HG03097 (cell line): ENCODE results near the gene SLC38A6.

Source experiments
- ATAC-seq: cut with Tn5 transposase; IDR thresholded peaks from one replicate; pipeline ENCODE4 v1.9.1; 2021; ENCODE audit not compliant: unreplicated experiment, low FRiP score

SLC38A6 gene

DNA sequence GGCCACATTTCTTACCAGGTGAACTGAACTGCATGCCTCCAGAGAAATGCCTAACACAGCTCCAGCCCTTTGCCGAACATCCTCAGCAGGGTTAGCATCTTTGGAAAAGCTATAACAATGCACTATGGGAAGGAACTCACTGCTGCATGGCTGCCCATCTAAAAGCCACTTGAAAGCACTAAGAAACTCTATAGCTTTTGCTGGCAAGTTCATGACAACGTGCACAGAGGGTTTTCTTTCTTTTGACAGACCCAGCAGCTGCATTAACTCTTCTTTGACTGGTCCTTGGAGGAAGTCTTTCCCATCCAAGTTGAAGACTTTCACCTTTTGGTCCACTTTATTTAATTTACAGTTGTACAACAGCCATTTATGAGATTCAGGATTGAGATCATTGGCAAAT, 5.5 kb upstream of the SLC38A6 start:
- no peak for ATAC-seq

DNA sequence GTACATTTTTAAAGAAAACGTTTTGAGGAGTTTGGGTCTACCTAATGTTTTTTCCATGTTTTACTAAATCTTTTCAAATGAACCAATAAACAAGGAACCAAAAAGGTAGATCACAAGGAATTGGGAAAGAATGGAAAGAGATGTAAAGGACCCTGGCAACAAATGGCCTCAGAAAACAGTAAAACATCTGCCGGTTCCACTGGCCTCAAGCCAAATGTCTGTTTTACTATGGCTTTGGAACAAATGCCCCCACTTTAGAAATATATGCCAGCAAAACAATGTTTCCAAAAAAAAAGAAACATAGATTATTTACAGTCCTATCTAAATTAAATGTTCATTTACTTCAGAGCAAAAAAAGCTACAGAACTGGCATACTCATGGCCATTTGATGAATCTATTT, 3.2 kb upstream of the SLC38A6 start:
- no peak for ATAC-seq

DNA sequence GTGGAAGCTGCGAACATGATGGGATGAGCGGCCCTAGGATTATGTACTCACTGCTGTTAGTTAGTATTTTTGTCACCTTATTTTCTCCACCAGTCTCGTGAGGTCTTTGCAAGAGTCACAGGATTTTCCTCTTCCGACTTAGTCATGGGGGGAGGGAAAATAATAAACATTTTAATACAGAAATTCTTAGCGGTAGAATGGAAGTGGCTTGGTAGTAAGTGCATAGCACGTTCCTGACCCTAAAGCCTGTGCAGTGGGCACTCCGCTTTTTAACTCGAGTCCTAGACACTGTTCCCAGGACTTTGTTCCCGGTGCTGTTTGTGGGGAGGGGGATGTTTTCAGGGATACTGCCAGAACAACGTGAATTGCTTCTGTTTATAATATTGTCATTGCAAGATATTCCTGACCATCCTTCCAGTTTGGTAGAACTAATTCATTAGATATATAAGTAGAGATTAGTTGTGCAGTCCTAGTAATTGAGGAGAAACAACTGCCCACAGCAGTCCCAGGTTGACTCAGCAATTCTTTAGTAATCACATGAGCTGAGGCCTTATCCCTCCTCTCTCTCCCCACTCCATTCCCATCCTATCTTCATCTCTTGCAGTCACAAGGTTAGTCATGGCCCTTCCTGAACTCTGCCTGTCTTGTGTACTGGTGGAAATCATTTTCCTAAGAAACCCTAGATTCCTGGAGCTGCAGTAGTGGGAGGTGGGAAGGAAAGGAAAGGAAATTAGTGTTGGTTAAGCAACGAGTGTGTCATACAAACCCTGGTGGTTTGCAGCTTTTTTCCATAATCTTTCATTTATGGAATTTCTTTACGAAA, 799 bp downstream of the SLC38A6 start:
- no peak for ATAC-seq

GRCh38 chr14:60984196-60984595, 3.2 kb downstream of the SLC38A6 start:
- ATAC-seq = no peak

DNA sequence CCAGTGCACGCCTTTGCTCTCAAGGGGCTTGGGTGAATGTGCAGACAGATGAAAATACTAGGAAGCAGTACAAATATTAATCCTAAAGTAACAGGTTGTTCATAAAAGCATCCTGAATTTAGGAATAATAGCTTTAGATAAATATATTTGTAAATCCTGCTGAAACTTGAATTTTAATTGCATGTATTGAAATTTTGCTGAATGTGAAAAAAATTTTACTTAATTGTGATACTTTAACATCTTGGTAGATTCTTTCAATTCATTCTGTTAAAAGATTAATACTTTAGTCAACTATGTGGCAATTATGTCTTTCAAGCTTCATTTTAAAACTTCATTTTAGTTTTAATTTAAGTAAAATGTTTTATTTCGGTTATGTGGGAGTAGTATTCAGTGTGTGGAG, 5.5 kb downstream of the SLC38A6 start:
- ATAC-seq = no peak

DNA sequence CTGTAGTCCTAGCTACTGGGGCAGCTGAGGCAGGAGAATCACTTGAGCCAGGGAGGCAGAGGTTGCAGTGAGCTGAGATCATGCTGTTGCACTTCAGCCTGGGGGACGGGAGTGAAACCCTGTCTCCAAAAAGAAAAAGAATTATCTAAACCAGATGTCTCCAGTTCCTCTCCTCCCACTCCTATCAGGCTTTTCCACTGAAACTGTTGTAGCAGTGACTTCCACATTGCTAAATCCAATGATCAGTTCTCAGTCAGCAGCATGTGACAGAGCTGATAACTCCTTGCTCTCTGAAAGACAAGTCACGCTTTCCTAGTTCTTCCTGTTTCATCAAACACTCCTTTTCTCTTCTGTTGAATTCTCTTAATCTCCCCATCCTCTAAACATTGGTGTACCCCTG, 8.6 kb downstream of the SLC38A6 start:
- no peak for ATAC-seq

DNA sequence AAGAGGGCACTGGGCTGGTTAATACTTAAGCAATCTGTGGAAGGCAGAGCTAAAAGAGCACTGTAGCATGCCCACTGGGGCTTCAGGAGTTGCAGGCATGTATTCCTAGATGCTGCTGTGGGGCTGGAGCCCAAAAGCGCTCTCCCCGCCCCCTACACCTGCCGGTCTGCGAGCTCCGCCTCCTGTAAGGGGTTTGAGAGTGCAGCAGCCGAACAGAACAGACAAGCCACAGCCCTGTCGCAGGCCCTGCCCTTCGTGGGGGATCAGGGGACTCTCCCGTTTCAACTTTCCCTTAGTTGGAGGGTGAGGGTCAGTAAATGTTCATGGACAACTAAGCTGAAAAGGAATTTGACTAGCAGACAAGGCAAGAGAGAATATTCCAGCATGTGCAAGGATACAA, 17.6 kb downstream of the SLC38A6 start:
- ATAC-seq = no peak

DNA sequence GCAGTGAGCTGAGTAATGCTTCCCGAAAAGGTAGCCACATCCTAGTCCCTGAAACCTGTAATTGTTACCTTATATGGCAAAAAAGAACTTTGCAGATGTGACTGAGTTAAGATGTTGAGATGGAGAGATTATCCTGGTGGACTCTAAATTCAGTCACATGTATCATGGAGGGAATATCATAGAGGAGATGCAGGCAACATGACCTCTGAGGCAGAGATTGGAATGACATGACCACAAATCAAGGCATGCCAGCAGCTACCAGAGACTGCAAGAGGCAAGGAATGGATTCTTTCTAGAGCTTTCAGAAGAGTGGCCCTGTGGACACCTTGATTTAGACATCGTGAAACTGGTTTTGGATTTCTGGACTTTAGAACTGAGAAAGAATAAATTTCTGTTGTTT, 18.5 kb downstream of the SLC38A6 start:
- ATAC-seq = no peak

DNA sequence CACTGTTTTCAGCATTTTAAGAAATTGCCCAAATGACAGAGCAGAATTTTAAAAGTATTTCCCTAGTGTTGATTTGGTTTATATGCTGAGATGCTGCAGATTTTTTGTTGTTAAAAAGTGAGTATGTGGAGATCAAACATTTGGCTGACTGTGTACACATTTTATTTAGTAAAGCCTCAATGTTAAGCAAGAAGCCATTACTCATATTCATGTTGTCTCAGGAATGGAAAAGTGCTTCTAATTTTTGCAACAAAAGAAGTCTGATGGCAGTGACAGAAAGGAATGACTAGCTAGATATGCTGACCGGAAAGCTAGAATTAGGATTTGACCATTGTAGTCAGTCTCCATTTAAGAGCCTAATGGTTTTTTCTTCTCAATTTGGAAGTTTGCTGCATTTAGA, 22.5 kb downstream of the SLC38A6 start:
- no peak for ATAC-seq

GRCh38 chr14:61019537-61019936, 38.5 kb downstream of the SLC38A6 start:
- no peak for ATAC-seq

GRCh38 chr14:61025251-61026223, 44.5 kb downstream of the SLC38A6 start:
- no peak for ATAC-seq

DNA sequence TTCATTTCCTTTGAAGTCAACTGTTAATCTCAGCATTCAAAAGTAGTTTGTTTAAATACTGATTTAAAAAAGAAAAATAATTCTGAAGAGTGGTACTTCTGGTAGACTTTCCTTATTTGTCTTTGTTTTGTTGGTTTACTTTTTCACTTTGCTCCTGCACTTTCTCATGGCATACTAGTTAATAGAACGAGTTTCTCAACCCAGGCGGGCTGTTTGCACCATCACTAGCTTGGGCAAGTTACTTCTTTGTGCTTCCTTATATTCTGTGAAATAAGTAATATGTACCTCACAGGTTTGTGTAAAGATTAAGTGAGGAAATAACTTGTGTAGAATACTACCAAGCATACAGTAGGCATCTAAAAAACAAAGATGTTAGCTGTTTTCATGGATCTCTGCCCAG, 45.5 kb downstream of the SLC38A6 start:
- no peak for ATAC-seq

- no peak for ATAC-seq
Observed at GRCh38 chr14:61031026-61031425, 50.0 kb downstream of the SLC38A6 start.

DNA sequence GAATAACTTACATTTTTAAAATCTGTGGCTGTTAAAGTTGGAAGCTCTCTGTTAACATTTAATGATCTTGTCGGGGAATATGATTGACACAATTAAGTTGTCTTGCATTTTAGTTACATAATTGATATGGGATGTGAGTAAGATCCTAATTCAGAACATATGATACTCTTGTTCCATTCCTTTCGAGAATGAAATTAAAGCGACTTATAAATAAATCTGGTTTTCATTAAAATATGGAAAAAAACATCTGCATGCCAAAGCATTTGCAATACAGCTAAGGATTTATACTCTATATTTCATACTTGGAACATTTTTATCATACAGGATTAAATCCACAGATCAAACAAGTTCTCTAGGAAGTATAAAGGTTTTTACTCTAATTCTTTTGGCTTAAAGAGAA, 52.0 kb downstream of the SLC38A6 start:
- no peak for ATAC-seq

DNA sequence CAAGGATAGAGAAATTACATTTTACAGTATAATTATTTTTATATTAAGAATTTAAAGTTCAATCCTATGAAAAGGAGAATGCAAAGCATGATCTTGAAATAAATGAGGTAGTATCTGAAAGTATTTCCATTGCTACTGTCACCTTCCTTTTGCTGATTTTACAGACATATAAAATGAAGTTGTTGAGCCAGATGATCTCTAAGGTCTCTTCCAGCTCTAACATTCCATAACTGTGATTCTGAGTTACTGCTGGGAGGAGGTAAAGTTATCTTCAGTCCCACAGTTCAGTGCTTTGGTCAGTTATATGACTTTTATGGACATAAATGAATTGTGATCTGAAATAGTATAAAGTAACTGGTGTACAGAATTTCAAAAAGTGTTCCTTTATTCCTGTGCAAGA, 52.8 kb downstream of the SLC38A6 start:
- ATAC-seq = no peak

DNA sequence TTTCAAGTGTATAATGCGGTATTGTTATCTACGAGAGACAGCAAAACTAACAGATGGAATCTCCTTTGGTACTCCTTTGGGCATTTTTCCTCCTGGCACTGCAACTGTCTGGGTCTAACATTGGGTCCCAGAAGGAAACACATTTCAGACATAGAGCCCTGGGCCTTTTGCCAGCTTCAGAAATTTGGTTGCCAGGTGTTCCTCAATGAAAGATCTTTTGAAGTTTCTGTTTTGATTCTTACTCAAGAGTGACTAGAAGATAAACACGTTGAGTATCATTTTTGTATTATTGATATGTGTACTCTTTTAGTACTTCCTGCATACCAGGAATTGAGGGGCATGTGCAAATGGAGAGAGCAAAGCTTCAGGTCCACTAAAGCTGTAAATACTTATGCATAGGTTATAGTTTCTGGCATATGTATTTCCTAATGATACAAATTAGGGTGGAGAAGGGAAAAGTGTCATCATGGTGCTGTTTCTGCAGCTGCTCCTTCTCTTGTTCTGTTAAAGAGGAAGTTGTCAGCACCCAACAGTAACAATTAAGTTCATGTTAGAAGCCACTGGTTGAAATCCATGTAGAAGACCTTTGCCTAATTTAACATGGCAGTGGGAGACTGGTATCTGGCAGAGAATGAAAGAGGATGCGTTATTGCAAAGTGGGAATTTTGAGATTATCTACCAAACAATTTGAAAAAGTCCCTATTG, 53.5 kb downstream of the SLC38A6 start:
- peak; percentile 92 for ATAC-seq

- no peak for ATAC-seq
Observed at GRCh38 chr14:61037215-61037614, 56.2 kb downstream of the SLC38A6 start.

GRCh38 chr14:61041704-61042103, 60.7 kb downstream of the SLC38A6 start:
- no peak for ATAC-seq

DNA sequence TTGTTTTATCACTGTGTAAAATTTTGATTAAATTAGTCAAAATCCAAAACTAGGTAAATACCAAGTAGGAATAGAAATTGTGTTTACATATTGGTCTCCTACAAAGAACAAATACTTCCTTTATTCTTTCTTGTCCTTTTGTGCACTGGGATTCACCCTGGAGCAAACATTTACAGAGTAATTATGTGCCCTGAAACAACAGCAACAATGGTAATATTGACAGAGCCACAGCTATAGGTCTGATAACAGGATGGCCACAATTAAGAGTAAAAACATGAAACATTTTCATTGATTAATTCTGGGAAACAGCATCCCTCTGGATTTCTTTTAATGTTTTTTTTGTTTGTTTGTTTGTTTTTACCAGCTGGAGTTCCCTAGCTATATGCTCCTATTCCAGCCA, 61.2 kb downstream of the SLC38A6 start:
- ATAC-seq = no peak

DNA sequence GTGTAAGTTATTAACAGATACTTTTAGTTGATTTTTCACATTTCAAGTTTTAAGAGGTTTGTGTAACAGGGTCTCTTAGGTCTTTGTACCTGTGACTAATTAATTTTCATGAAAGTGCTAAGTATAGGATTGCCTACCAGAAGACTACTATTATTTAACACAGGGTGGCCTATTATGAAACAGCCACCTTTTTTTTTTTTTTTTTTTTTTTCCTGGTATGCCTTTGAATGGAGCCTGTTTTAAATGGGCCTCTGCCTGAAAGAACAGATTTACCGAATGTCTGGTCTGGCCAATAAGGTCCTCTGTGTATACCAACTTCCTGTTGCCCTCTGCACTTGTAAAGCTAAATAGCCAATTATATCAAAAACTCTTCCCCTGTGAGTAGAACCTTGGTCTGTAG, 62.5 kb downstream of the SLC38A6 start:
- ATAC-seq = no peak

- no peak for ATAC-seq
Observed at GRCh38 chr14:61047021-61047420, 66.0 kb downstream of the SLC38A6 start.
